Endothelial cell of umbilical vein (primary cell): ENCODE data around the gene CELF3. TPM values are rescaled to one million over a fixed set of nuclear protein-coding genes. Genes with fewer than 3 reads are reported as not detected.

Source experiments
- BruUV-seq: library from RNA; stranded (reverse); fragments of 400-500 nt; replicated peaks from 2 replicates; lab custom pipeline; 2021; lab: Mats Ljungman, UMichigan
- CTCF ChIA-PET: fragments of 300-600, 350-600 bp; sonication (Branson Sonifier 250); formaldehyde crosslinking; loops from one replicate; lab custom pipeline; 2021; ENCODE audit warnings: antibody characterized with exemption, inconsistent platforms; lab: Charles Lee
- POLR2A ChIA-PET: fragments of 300-600, 350-600 bp; sonication (Branson Sonifier 250); formaldehyde crosslinking; loops from one replicate; lab custom pipeline; 2021; ENCODE audit warnings: antibody characterized with exemption, inconsistent platforms; lab: Charles Lee
- DNase-seq: peaks from one replicate; pipeline ENCODE4 v3.0.0-alpha.2; 2011; ENCODE audit warnings: low read depth, low spot score
- FAIRE-seq: peaks from 2 replicates; lab custom pipeline; 2011; peaks lifted over from hg19 to GRCh38; lab: Jason Lieb, UNC
- H2AFZ ChIP-seq: 2 replicates; pipeline ENCODE4 v1.6.0; 2012; ENCODE audit warnings: low read depth, low read length, control low read depth, inconsistent platforms
- H3K27ac ChIP-seq: 2 replicates; pipeline ENCODE4 v1.5.1; 2011; ENCODE audit warnings: low read depth, mild to moderate bottlenecking, control low read depth, low read length, moderate library complexity; ENCODE audit not compliant: insufficient read depth
- H3K27me3 ChIP-seq, 2 experiments: 2 replicates each; pipeline versions ENCODE4 v1.6.0 to v1.6.1; 2011; ENCODE audit warnings: low read length in 2 of 2, mixed read lengths in 1 of 2; ENCODE audit not compliant: control insufficient read depth in 2 of 2, insufficient read depth in 2 of 2
- H3K36me3 ChIP-seq, 2 experiments: 2 replicates in 1 of 2; 3 replicates in 1 of 2; pipeline ENCODE4 v1.5.1; 2011; ENCODE audit warnings: low read length in 2 of 2, mild to moderate bottlenecking in 1 of 2, moderate library complexity in 1 of 2; ENCODE audit not compliant: control insufficient read depth in 2 of 2, insufficient read depth in 2 of 2; ENCODE audit errors: extremely low read depth in 1 of 2
- H3K4me1 ChIP-seq: 3 replicates; pipeline ENCODE4 v1.5.1; 2011; ENCODE audit warnings: mild to moderate bottlenecking, low read length; ENCODE audit not compliant: control insufficient read depth, insufficient read depth; ENCODE audit errors: extremely low read depth
- H3K4me2 ChIP-seq: 2 replicates; pipeline ENCODE4 v1.6.1; 2011; ENCODE audit warnings: low read length, control low read depth, mixed read lengths; ENCODE audit not compliant: insufficient read depth
- H3K4me3 ChIP-seq, 3 experiments: fragments of 200-600 bp in 1 of 3; sonication (generic), shearing (Covaris generic) in 1 of 3; replicated peaks in 1 of 3; 2 replicates each; pipeline ENCODE4 v1.5.1; 2011 to 2016; ENCODE audit warnings: control low read depth in 3 of 3, low read length in 3 of 3, mild to moderate bottlenecking in 2 of 3, inconsistent platforms in 1 of 3, low read depth in 1 of 3, moderate library complexity in 1 of 3; ENCODE audit not compliant: insufficient read depth in 1 of 3
- H3K79me2 ChIP-seq: 2 replicates; pipeline ENCODE4 v1.6.0; 2012; ENCODE audit warnings: low read length, inconsistent platforms; ENCODE audit not compliant: control insufficient read depth, insufficient read depth
- H3K9ac ChIP-seq: replicated peaks from 2 replicates; pipeline ENCODE3; 2011; ENCODE audit warnings: low read length, control low read depth; ENCODE audit not compliant: insufficient read depth; ENCODE audit errors: extremely low read depth
- H3K9me1 ChIP-seq: replicated peaks from 3 replicates; pipeline ENCODE4 v1.6.0; 2011; ENCODE audit warnings: mild to moderate bottlenecking, low read length; ENCODE audit not compliant: control insufficient read depth, insufficient read depth; ENCODE audit errors: extremely low read depth
- H3K9me3 ChIP-seq: replicated peaks from 2 replicates; pipeline ENCODE4 v1.5.1; 2012; ENCODE audit warnings: low read length, inconsistent platforms; ENCODE audit not compliant: control insufficient read depth, insufficient read depth
- H4K20me1 ChIP-seq: replicated peaks from 2 replicates; pipeline ENCODE3; 2011; ENCODE audit warnings: mild to moderate bottlenecking, low read length; ENCODE audit not compliant: control insufficient read depth, insufficient read depth; ENCODE audit errors: extremely low read depth
- CTCF ChIP-seq, 2 donors: IDR thresholded peaks; 1 replicate in 1 of 2; 2 replicates in 1 of 2; pipeline ENCODE4 v1.5.1; 2011; ENCODE audit warnings: low read length in 2 of 2, mild to moderate bottlenecking in 2 of 2, moderate library complexity in 2 of 2, control low read depth in 1 of 2, inconsistent platforms in 1 of 2, low read depth in 1 of 2; ENCODE audit not compliant: insufficient read depth in 1 of 2; ENCODE audit errors: extremely low read depth in 1 of 2
- EZH2 ChIP-seq: IDR thresholded peaks from 2 replicates; pipeline ENCODE4 v1.6.1; 2012; ENCODE audit warnings: borderline replicate concordance, low read depth, mild to moderate bottlenecking, moderate library complexity, low read length, inconsistent platforms; ENCODE audit not compliant: severe bottlenecking
- FOS ChIP-seq: IDR thresholded peaks from 2 replicates; pipeline ENCODE4 v1.6.1; 2011; ENCODE audit warnings: mild to moderate bottlenecking, low read length, moderate library complexity, borderline replicate concordance; ENCODE audit not compliant: insufficient read depth
- GATA2 ChIP-seq: IDR thresholded peaks from 2 replicates; pipeline ENCODE4 v1.7.0; 2011; ENCODE audit warnings: low read depth, mild to moderate bottlenecking, moderate library complexity, mixed read lengths, low read length; ENCODE audit not compliant: insufficient read length, insufficient read depth
- JUN ChIP-seq: IDR thresholded peaks from 2 replicates; pipeline ENCODE4 v1.6.1; 2011; ENCODE audit warnings: borderline replicate concordance, low read depth; ENCODE audit not compliant: insufficient read length, insufficient read depth
- MAX ChIP-seq: IDR thresholded peaks from 2 replicates; pipeline ENCODE4 v1.6.1; 2011; ENCODE audit not compliant: insufficient read depth, insufficient read length
- MYC ChIP-seq: IDR thresholded peaks from one replicate; pipeline ENCODE4 v1.6.1; 2011; ENCODE audit warnings: mild to moderate bottlenecking, low read depth, low read length
- POLR2A ChIP-seq: IDR thresholded peaks from 2 replicates; pipeline ENCODE4 v1.6.1; 2012; ENCODE audit warnings: low read depth, mild to moderate bottlenecking, control low read depth, low read length
- POLR2AphosphoS5 ChIP-seq: IDR thresholded peaks from 2 replicates; pipeline ENCODE4 v1.6.1; 2012; ENCODE audit warnings: low read depth, mild to moderate bottlenecking, control low read depth, low read length, moderate library complexity; ENCODE audit not compliant: insufficient read depth
- dilution Hi-C: fragments of 300-500 bp; cut with MboI; formaldehyde crosslinking; loops from one replicate; pipeline ENCODE4 v1.15.0; 2019; ENCODE audit warnings: low sequenced_read_pairs; ENCODE audit not compliant: extremely low pct_ligation_motif_present
- intact Hi-C: fragments of 100-400 bp; cut with micrococcal nuclease; formaldehyde crosslinking; loops from one replicate; pipeline ENCODE4 v1.10.0; 2022
- polyA plus RNA-seq, 4 experiments: library from polyadenylated mRNA; depleted of rRNA in 3 of 4; stranded (reverse) in 3 of 4; unstranded in 1 of 4; fragments of >200 nt; gene quantifications; 2 replicates each; pipeline versions ENCODE4 v1.2.1 to v1.2.3, GENCODE V29; 2011 to 2012; ENCODE audit warnings: missing spikeins in 1 of 4
- total RNA-seq: library from RNA; stranded (reverse); gene quantifications from 2 replicates; pipeline ENCODE4 v1.2.3, GENCODE V29; 2021

The CELF3 gene
- total and polyA plus RNA-seq, 2 donors (not counting 3 experiments of a cell fraction or from before 2014, with no cell fraction given): not detected

- Histone ChIP-seq H3K9me3 (no peaks in the 10 kb centered on the region), H3K4me3 (no peak overlapping the region), H3K36me3 (peaks cover 0 to 4% of the 10 kb centered on the region in 2 experiments), H4K20me1 (no peaks in the 10 kb centered on the region), H3K9ac (no peak overlapping the region), H3K27me3 (no peaks in the 10 kb centered on the region), H3K27ac (no peak overlapping the region), H2AFZ (no peak overlapping the region), H3K79me2 (no peaks in the 10 kb centered on the region), H3K9me1 (no peaks in the 10 kb centered on the region), H3K4me2 (no peak overlapping the region), H3K4me1 (peaks cover 13% of the 10 kb centered on the region)
- FAIRE-seq: no peak
- TF ChIP-seq MAX: no peak
- TF ChIP-seq FOS: no peak
- TF ChIP-seq JUN: no peak
- TF ChIP-seq CTCF (IDR thresholded peaks at IDR 0.05; ENCODE audit: extremely low read depth in 1 of 2, insufficient read depth in 1 of 2, low read depth in 1 of 2, low read length in 2 of 2): no peak
- TF ChIP-seq MYC: no peak
- TF ChIP-seq POLR2AphosphoS5: no peak
- no peak for TF ChIP-seq GATA2
- no peak for TF ChIP-seq EZH2
- no peak for TF ChIP-seq POLR2A
- dilution Hi-C loops: no loop called here
- ChIA-PET POLR2A (no interaction called here), CTCF (no interaction called here)
- intact Hi-C loops: no loop called here
- no peak for DNase-seq
- BruUV-seq: no TSS peak
These were observed 11.5 kb downstream of the CELF3 start for GRCh38 chr1:151705146-151705545.
